Peyer's patch (tissue), 4 donors: ENCODE results near the gene RPTOR. TPM values are rescaled to one million over a fixed set of nuclear protein-coding genes. Genes with fewer than 3 reads are reported as not detected.

Experiments
- DNase-seq, 3 donors: peaks; one replicate each; pipeline ENCODE4 v3.0.0-alpha.2; 2017 to 2019
- H3K27ac ChIP-seq, 4 donors: fragments of 200-600 bp; sonication (generic); one replicate each; pipeline ENCODE4 v1.5.1; 2016 to 2019
- H3K27me3 ChIP-seq, 2 donors: fragments of 200-600 bp; sonication (generic); one replicate each; pipeline ENCODE4 v1.5.1; 2019
- H3K36me3 ChIP-seq, 3 donors: fragments of 200-600 bp; sonication (generic); one replicate each; pipeline ENCODE4 v1.5.1; 2016 to 2019
- H3K4me1 ChIP-seq, 4 donors: fragments of 200-600 bp; sonication (generic); one replicate each; pipeline ENCODE4 v1.5.1; 2016 to 2019
- H3K4me3 ChIP-seq, 4 donors: fragments of 200-600 bp; sonication (generic); 1 replicate in 3 of 4; 2 replicates in 1 of 4; pipeline ENCODE4 v1.5.1; 2016 to 2019; ENCODE audit warnings: mild to moderate bottlenecking in 1 of 4
- H3K9me3 ChIP-seq, 4 donors: fragments of 200-600 bp; sonication (generic); one replicate each; pipeline ENCODE4 v1.5.1; 2016 to 2019; ENCODE audit warnings: mild to moderate bottlenecking in 1 of 4
- CTCF ChIP-seq, 6 experiments: fragments of 450-650 bp in 4 of 6; fragments of 200-600 bp in 2 of 6; sonication (generic) in 1 of 6; IDR thresholded peaks; one replicate each; pipeline ENCODE4 v1.5.1; 2017 to 2019; ENCODE audit warnings: antibody characterized with exemption in 6 of 6, mild to moderate bottlenecking in 3 of 6, moderate library complexity in 1 of 6
- POLR2A ChIP-seq, 2 donors: fragments of 450-650 bp; IDR thresholded peaks; one replicate each; pipeline ENCODE4 v1.5.1; 2017; ENCODE audit warnings: antibody characterized with exemption in 2 of 2, mild to moderate bottlenecking in 2 of 2, moderate library complexity in 2 of 2
- total RNA-seq, 4 donors: library from RNA; depleted of rRNA; stranded (reverse); fragments of >200 nt; gene quantifications; one replicate each; pipeline ENCODE4 v1.1.0, GENCODE V29; 2016

Gene RPTOR
- total RNA-seq, 4 donors from 2014 or later, result 42.4 to 73.6 (median 64.2) TPM

GRCh38 chr17:80650751-80651518 is 106.3 kb downstream of the RPTOR start:
- no peaks in the 10 kb centered on the region for H3K36me3 ChIP-seq
- H3K9me3 ChIP-seq, result no peaks in the 10 kb centered on the region
- H3K27me3 ChIP-seq, result no peaks in the 10 kb centered on the region
- H3K4me1 ChIP-seq, result peaks cover 0 to 7% (median 0%) of the 10 kb centered on the region in 4 donors
- no peak for TF ChIP-seq POLR2A (IDR thresholded peaks at IDR 0.05)
- TF ChIP-seq CTCF (IDR thresholded peaks at IDR 0.05), result no peak
- H3K27ac ChIP-seq, result no peak overlapping the region
- DNase-seq, result no peak
- H3K4me3 ChIP-seq, result no peak overlapping the region

GRCh38 chr17:80652756-80653330 is 108.2 kb downstream of the RPTOR start:
- no peak overlapping the region for H3K27ac ChIP-seq
- TF ChIP-seq CTCF (IDR thresholded peaks at IDR 0.05), result no peak
- TF ChIP-seq POLR2A (IDR thresholded peaks at IDR 0.05), result no peak
- no peaks in the 10 kb centered on the region for H3K36me3 ChIP-seq
- H3K9me3 ChIP-seq, result no peaks in the 10 kb centered on the region
- H3K4me3 ChIP-seq, result no peak overlapping the region
- H3K4me1 ChIP-seq, result peaks cover 0 to 7% (median 0%) of the 10 kb centered on the region in 4 donors
- DNase-seq, result no peak
- no peaks in the 10 kb centered on the region for H3K27me3 ChIP-seq

DNA sequence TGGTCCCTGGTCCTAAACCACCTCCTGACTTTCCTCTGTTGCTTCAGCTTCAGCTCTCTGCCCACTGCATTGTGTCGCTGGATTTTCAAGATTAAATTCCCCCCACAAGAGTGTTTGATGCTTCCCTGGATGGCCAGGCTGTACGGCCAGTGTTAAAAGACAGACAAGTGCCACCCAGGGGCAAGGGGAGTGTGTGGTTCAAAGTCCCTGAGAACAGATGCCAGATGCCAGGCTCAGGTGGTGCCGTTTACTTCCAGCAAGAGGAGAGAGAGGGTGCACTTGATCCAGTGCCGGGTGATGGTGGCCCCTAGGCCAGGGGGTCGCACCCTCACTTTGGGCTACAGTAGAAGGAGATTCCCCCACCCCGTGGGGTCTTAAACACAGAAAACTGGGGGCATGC is 109.2 kb downstream of the RPTOR start:
- Histone ChIP-seq H3K27me3 (no peaks in the 10 kb centered on the region), H3K36me3 (no peaks in the 10 kb centered on the region), H3K4me3 (no peak overlapping the region), H3K27ac (no peak overlapping the region), H3K9me3 (no peaks in the 10 kb centered on the region), H3K4me1 (peaks cover 0 to 7% (median 0%) of the 10 kb centered on the region in 4 donors)
- DNase-seq, result peak in 1 of 3 donors; percentile 54
- TF ChIP-seq CTCF (IDR thresholded peaks at IDR 0.05) (peak in 1 of 6 experiments; percentile 4), POLR2A (IDR thresholded peaks at IDR 0.05) (no peak)

- H3K36me3 ChIP-seq, result no peaks in the 10 kb centered on the region
- no peak overlapping the region for H3K4me3 ChIP-seq
- no peaks in the 10 kb centered on the region for H3K9me3 ChIP-seq
- H3K4me1 ChIP-seq, result peaks cover 0 to 7% (median 0%) of the 10 kb centered on the region in 4 donors
- H3K27ac ChIP-seq, result no peak overlapping the region
- no peak for TF ChIP-seq CTCF (IDR thresholded peaks at IDR 0.05)
- no peak for TF ChIP-seq POLR2A (IDR thresholded peaks at IDR 0.05)
- no peaks in the 10 kb centered on the region for H3K27me3 ChIP-seq
- DNase-seq, result no peak
Observed at GRCh38 chr17:80655608-80656007, 111.0 kb downstream of the RPTOR start.

GRCh38 chr17:80656590-80656989 is 112.0 kb downstream of the RPTOR start:
- Histone ChIP-seq H3K27me3 (no peaks in the 10 kb centered on the region), H3K4me1 (peaks cover 0 to 7% (median 0%) of the 10 kb centered on the region in 4 donors), H3K9me3 (no peaks in the 10 kb centered on the region), H3K36me3 (no peaks in the 10 kb centered on the region), H3K27ac (no peak overlapping the region), H3K4me3 (no peak overlapping the region)
- TF ChIP-seq POLR2A (IDR thresholded peaks at IDR 0.05), result no peak
- no peak for TF ChIP-seq CTCF (IDR thresholded peaks at IDR 0.05)
- DNase-seq, result peak in 1 of 3 donors; percentile 21
